K562 (cell line): Measurements from ENCODE around the gene CDT1. TPM values are rescaled to one million over a fixed set of nuclear protein-coding genes. Genes with fewer than 3 reads are reported as not detected.

Experiments used
- BRD9 ChIP-seq: fragments of 450-650 bp; IDR thresholded peaks from 2 replicates; pipeline ENCODE4 v1.6.1; 2018; ENCODE audit warnings: low read depth; ENCODE audit not compliant: partially characterized antibody
- ETS2 ChIP-seq: IDR thresholded peaks from 2 replicates; pipeline ENCODE4 v1.6.1; 2016; ENCODE audit warnings: borderline replicate concordance, missing genetic modification characterization, mild to moderate bottlenecking, moderate library complexity, missing compliant biosample characterization; ENCODE audit not compliant: poor library complexity, severe bottlenecking
- HMGN3 ChIP-seq: IDR thresholded peaks from 2 replicates; pipeline ENCODE4 v1.6.1; 2011; ENCODE audit warnings: borderline replicate concordance, low read depth, mild to moderate bottlenecking, mixed read lengths, low read length; ENCODE audit not compliant: insufficient read length; ENCODE audit errors: extremely low read depth
- HNRNPK ChIP-seq: fragments of 200-400 bp; formaldehyde crosslinking; IDR thresholded peaks from one replicate; pipeline ENCODE4 v1.6.1; 2018; ENCODE audit warnings: mild to moderate bottlenecking, low read depth, low read length; ENCODE audit not compliant: poor library complexity, severe bottlenecking
- IFI16 ChIP-seq: fragments of 250-450 bp; sonication (Bioruptor Pico); IDR thresholded peaks from 2 replicates; pipeline ENCODE4 v2.1.2; 2022; ENCODE audit warnings: mild to moderate bottlenecking, inconsistent platforms
- NFRKB ChIP-seq: fragments of 450-650 bp; IDR thresholded peaks from 2 replicates; pipeline ENCODE4 v1.6.1; 2016; ENCODE audit warnings: low read depth
- NR3C1 ChIP-seq: sonication (generic); formaldehyde crosslinking; IDR thresholded peaks from 2 replicates; pipeline ENCODE4 v1.8.1; 2022; ENCODE audit warnings: missing genetic modification reagents
- PRMT5 ChIP-seq: sonication (generic); formaldehyde crosslinking; IDR thresholded peaks from 2 replicates; pipeline ENCODE4 v1.5.0; 2020; ENCODE audit warnings: missing genetic modification reagents
- RCOR1 ChIP-seq, 2 experiments: IDR thresholded peaks; 2 replicates each; pipeline ENCODE4 v1.6.1; 2012; ENCODE audit warnings: low read depth in 2 of 2, low read length in 2 of 2, borderline replicate concordance in 1 of 2, improper control_type of control experiment in 1 of 2
- SAFB2 ChIP-seq: fragments of 200-400 bp; formaldehyde crosslinking; IDR thresholded peaks from 2 replicates; pipeline ENCODE4 v1.6.1; 2018; ENCODE audit warnings: borderline replicate concordance, low read length, low read depth, moderate library complexity; ENCODE audit not compliant: severe bottlenecking
- SIN3A ChIP-seq, 2 experiments: fragments of 150-350 bp in 1 of 2; IDR thresholded peaks; 2 replicates each; pipeline ENCODE4 v1.6.1; 2011 to 2016; ENCODE audit warnings: borderline replicate concordance in 2 of 2, low read depth in 2 of 2, low read length in 2 of 2, mild to moderate bottlenecking in 2 of 2, moderate library complexity in 2 of 2; ENCODE audit not compliant: control insufficient read depth in 1 of 2
- SMAD2 ChIP-seq: fragments of 150-350 bp; IDR thresholded peaks from 2 replicates; pipeline ENCODE4 v1.6.1; 2014; ENCODE audit warnings: low read depth, mild to moderate bottlenecking, low read length
- SRSF3 ChIP-seq: fragments of 200-400 bp; formaldehyde crosslinking; IDR thresholded peaks from 2 replicates; pipeline ENCODE4 v1.6.1; 2016; ENCODE audit warnings: mild to moderate bottlenecking, low read length, moderate library complexity; ENCODE audit not compliant: insufficient read depth
- TCF3 ChIP-seq: sonication (generic); formaldehyde crosslinking; IDR thresholded peaks from 2 replicates; pipeline ENCODE4 v1.4.0; 2020; ENCODE audit warnings: mild to moderate bottlenecking, missing genetic modification reagents
- TEAD2 ChIP-seq: fragments of 450-650 bp; IDR thresholded peaks from 2 replicates; pipeline ENCODE4 v1.6.1; 2016; ENCODE audit warnings: missing genetic modification characterization, control low read depth, missing compliant biosample characterization
- U2AF1 ChIP-seq: fragments of 200-400 bp; formaldehyde crosslinking; optimal IDR thresholded peaks from 2 replicates; pipeline ENCODE3; 2017; ENCODE audit warnings: mild to moderate bottlenecking, low read depth, low read length, moderate library complexity
- ZBTB7A ChIP-seq: IDR thresholded peaks from 2 replicates; pipeline ENCODE4 v1.6.1; 2011; ENCODE audit warnings: low read depth, mild to moderate bottlenecking, low read length, moderate library complexity, borderline replicate concordance; ENCODE audit not compliant: control insufficient read depth
- ZNF197 ChIP-seq: fragments of 200-800 bp; sonication (Bioruptor generic); IDR thresholded peaks from 2 replicates; pipeline ENCODE4 v1.6.1; 2016; ENCODE audit warnings: low read depth, missing genetic modification characterization, missing compliant biosample characterization
- ZNF41 ChIP-seq: fragments of 250-450 bp; sonication (Bioruptor Pico); conservative IDR thresholded peaks from 2 replicates; pipeline ENCODE4 v1.4.0; 2020; ENCODE audit warnings: mild to moderate bottlenecking
- ZNF75A ChIP-seq: fragments of 450-650 bp; formaldehyde crosslinking; IDR thresholded peaks from 2 replicates; pipeline ENCODE4 v1.4.0; 2020; ENCODE audit warnings: mild to moderate bottlenecking
- polyA plus RNA-seq, 8 experiments: library from polyadenylated mRNA; depleted of rRNA in 4 of 8; stranded (reverse) in 5 of 8; unstranded in 3 of 8; fragments of >200 nt; fragmentation: Nextera tagmentation in 2 of 8; fragmentation: Illumina TruSeq in 1 of 8; extraction: Ambion mirVana in 2 of 8; extraction: Trizol in 1 of 8; gene quantifications; 2 replicates each; pipeline versions ENCODE4 v1.2.1 to v1.2.3, GENCODE V29; 2011 to 2014; ENCODE audit warnings: inconsistent platforms in 1 of 8, missing spikeins in 1 of 8
- total RNA-seq, 7 experiments: library from RNA; depleted of rRNA in 6 of 7; stranded (reverse); fragments of >200 nt in 6 of 7; fragmentation: Illumina TruSeq in 2 of 7; extraction: Trizol in 2 of 7; gene quantifications; 2 replicates each; pipeline versions ENCODE4 v1.2.1 to v1.2.3, GENCODE V29; 2011 to 2021; ENCODE audit warnings: low replicate concordance in 1 of 7
- TF ChIP-seq, protein P1 (sequence below): sonication (generic); formaldehyde crosslinking; IDR thresholded peaks from 2 replicates; pipeline ENCODE4 v1.8.0; 2023; ENCODE audit warnings: mild to moderate bottlenecking, missing genetic modification reagents
- TF ChIP-seq, protein P2 (sequence below), 2 experiments: fragments of 450-650 bp in 1 of 2; sonication (generic) in 1 of 2; formaldehyde crosslinking in 1 of 2; IDR thresholded peaks in 1 of 2; conservative IDR thresholded peaks in 1 of 2; 2 replicates each; pipeline versions ENCODE4 v1.6.1 to v1.8.1; 2016 to 2023; ENCODE audit warnings: mild to moderate bottlenecking in 2 of 2, moderate library complexity in 2 of 2, inconsistent platforms in 1 of 2, missing genetic modification reagents in 1 of 2

Gene CDT1
- total and polyA plus RNA-seq, 9 of the 15 experiments (the other 6 are each of a cell fraction or from before 2014, with no cell fraction given), result 0.92 to 178 (median 14.2) TPM

DNA sequence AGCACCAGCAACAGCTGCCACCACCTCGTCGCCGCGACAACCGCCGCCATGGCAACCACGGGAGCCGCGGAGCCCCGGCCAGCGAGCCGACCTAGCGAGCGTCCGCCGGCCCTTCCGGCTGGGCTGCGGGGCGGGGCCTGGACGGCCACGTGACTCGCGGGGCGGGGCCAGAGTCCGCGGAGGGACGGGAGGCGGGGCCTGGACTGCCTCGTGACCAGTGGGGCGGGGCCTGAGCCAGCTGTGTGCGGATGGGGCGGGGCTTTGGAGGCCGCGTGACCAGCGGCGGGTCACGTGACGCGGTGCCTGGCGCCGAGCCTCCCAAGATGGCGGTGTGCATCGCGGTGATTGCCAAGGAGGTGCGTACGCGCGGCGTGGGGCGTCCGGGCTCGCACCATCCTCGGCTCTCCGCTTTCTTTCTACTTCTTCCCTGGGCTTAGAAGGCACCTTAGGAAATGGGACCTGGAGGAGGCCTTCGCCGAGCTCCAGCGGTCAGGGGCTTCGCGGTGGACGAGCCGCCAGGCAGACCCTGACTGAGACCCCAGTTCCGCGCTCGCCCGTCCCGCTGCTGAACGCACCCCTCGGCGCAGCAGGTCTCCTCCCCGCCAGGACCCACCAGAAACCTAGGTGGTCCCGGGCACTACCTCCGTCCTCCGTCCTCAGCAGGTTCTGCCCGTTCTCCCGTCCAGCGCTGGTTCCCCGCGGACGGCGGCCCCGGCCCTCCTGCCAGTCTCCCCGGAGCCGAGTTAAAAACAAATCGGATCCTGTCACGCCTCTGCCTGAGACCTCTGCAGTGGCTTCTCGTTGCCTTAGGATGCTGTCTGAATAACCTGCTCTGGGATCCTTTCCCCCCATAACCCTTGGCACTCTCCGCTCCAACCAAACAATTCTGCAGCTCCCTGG lies 53.5 kb downstream of the CDT1 start, which contains the start of the genes GALNS and TRAPPC2L (continued):
- peak; percentile 97 for TF ChIP-seq HNRNPK
- TF ChIP-seq ZNF41 (CRISPR knock-in tag), result no peak
- TF ChIP-seq IFI16 (CRISPR knock-in tag), result no peak
- no peak for TF ChIP-seq SRSF3
- TF ChIP-seq U2AF1, result peak; percentile 25
- no peak; the same call in 1 of the 2 replicates for TF ChIP-seq NR3C1 (CRISPR knock-in tag)
- TF ChIP-seq HMGN3, result peak; percentile 82
- TF ChIP-seq TEAD2 (tag), result no peak
- TF ChIP-seq, protein P1, sequence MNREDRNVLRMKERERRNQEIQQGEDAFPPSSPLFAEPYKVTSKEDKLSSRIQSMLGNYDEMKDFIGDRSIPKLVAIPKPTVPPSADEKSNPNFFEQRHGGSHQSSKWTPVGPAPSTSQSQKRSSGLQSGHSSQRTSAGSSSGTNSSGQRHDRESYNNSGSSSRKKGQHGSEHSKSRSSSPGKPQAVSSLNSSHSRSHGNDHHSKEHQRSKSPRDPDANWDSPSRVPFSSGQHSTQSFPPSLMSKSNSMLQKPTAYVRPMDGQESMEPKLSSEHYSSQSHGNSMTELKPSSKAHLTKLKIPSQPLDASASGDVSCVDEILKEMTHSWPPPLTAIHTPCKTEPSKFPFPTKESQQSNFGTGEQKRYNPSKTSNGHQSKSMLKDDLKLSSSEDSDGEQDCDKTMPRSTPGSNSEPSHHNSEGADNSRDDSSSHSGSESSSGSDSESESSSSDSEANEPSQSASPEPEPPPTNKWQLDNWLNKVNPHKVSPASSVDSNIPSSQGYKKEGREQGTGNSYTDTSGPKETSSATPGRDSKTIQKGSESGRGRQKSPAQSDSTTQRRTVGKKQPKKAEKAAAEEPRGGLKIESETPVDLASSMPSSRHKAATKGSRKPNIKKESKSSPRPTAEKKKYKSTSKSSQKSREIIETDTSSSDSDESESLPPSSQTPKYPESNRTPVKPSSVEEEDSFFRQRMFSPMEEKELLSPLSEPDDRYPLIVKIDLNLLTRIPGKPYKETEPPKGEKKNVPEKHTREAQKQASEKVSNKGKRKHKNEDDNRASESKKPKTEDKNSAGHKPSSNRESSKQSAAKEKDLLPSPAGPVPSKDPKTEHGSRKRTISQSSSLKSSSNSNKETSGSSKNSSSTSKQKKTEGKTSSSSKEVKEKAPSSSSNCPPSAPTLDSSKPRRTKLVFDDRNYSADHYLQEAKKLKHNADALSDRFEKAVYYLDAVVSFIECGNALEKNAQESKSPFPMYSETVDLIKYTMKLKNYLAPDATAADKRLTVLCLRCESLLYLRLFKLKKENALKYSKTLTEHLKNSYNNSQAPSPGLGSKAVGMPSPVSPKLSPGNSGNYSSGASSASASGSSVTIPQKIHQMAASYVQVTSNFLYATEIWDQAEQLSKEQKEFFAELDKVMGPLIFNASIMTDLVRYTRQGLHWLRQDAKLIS, result no peak
- TF ChIP-seq SIN3A (IDR thresholded peaks at IDR 0.05; ENCODE audit: borderline replicate concordance in 2 of 2, control insufficient read depth in 1 of 2, low read depth in 2 of 2, low read length in 2 of 2), result peak; percentile 78 to 98; a peak in 3 of 4 replicates
- no peak for TF ChIP-seq SMAD2
- no peak for TF ChIP-seq SAFB2
- TF ChIP-seq ZBTB7A, result 0 out of 2 replicates have a peak, but pooled peaks have one; percentile 13
- TF ChIP-seq ZNF75A (CRISPR knock-in tag), result no peak
- TF ChIP-seq ZNF197 (CRISPR knock-in tag), result no peak
- no peak for TF ChIP-seq ETS2 (tag)
- TF ChIP-seq RCOR1 (IDR thresholded peaks at IDR 0.05; ENCODE audit: borderline replicate concordance in 1 of 2, low read depth in 2 of 2, low read length in 2 of 2), result peak in 1 of 2 experiments; percentile 28; a peak in 1 of 4 replicates
- TF ChIP-seq, protein P2, sequence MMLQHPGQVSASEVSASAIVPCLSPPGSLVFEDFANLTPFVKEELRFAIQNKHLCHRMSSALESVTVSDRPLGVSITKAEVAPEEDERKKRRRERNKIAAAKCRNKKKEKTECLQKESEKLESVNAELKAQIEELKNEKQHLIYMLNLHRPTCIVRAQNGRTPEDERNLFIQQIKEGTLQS (IDR thresholded peaks at IDR 0.05), result peak; percentile 38; the same call in 1 of the 2 replicates
- TF ChIP-seq, protein P2 (CRISPR knock-in tag; conservative IDR thresholded peaks at IDR 0.05), result no peak
- TF ChIP-seq PRMT5 (CRISPR knock-in tag), result no peak
- TF ChIP-seq TCF3 (CRISPR knock-in tag), result peak; percentile 17; the same call in 1 of the 2 replicates
- TF ChIP-seq BRD9, result no peak
- TF ChIP-seq NFRKB, result no peak
